Measurements from ENCODE around the gene F11. TPM values are rescaled to one million over a fixed set of nuclear protein-coding genes. Genes with fewer than 3 reads are reported as not detected.

Gene F11
- total RNA-seq, 1 experiment from 2014 or later = not detected

DNA sequence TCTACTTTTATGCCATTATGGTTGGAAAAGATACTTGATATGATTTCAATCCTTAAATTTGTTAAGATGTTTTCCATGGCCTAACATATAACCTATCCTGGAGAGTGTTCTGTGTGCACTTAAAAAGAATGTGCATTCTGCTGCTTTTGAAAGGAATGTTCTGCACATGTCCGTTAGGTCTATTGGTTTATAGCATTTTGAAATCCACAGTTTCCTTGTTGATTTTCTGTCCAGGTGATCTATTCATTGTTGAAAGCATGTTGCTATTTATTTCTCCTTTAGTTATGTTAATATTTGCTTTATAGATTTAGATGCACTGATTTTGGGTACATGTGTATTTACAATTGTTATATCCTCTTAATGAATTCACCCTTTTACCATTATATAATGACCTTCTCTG is 44.4 kb upstream of the F11 start:
- peaks cover 5% of the 10 kb centered on the region for H3K36me3 Mint-ChIP-seq (ENCODE audit: insufficient read depth, unreplicated experiment)
- peaks cover 24% of the 10 kb centered on the region for H3K9me3 Mint-ChIP-seq (ENCODE audit: unreplicated experiment)
- H3K27me3 Mint-ChIP-seq (ENCODE audit: insufficient read depth, unreplicated experiment) = peaks cover 12% of the 10 kb centered on the region
- no peak overlapping the region for H3K27ac Mint-ChIP-seq (ENCODE audit: unreplicated experiment)
- BruUV-seq (replicated peaks) = no TSS peak
- Histone ChIP-seq H3K9me3 (0 out of 2 replicates have a peak, but pooled peaks cover 3% of the 10 kb centered on the region), H3K4me3 (ENCODE audit: low read depth, low read length) (no peak overlapping the region), H3K36me3 (ENCODE audit: control insufficient read depth, insufficient read depth, low read length) (no peaks in the 10 kb centered on the region), H3K4me1 (no peaks in the 10 kb centered on the region), H3K27me3 (replicated peaks; ENCODE audit: control insufficient read depth, insufficient read depth, low read length) (no peaks in the 10 kb centered on the region)
- H3K4me3 Mint-ChIP-seq (ENCODE audit: unreplicated experiment) = no peak overlapping the region
- ChIA-PET POLR2A (no interaction called here), CTCF (no interaction called here)
- intact Hi-C loops (cut with micrococcal nuclease; ENCODE audit: unreplicated experiment) = no loop called here
- H3K4me1 Mint-ChIP-seq (ENCODE audit: low read depth, unreplicated experiment) = no peaks in the 10 kb centered on the region
- DNase-seq = no peak
- TF ChIP-seq, protein P1, sequence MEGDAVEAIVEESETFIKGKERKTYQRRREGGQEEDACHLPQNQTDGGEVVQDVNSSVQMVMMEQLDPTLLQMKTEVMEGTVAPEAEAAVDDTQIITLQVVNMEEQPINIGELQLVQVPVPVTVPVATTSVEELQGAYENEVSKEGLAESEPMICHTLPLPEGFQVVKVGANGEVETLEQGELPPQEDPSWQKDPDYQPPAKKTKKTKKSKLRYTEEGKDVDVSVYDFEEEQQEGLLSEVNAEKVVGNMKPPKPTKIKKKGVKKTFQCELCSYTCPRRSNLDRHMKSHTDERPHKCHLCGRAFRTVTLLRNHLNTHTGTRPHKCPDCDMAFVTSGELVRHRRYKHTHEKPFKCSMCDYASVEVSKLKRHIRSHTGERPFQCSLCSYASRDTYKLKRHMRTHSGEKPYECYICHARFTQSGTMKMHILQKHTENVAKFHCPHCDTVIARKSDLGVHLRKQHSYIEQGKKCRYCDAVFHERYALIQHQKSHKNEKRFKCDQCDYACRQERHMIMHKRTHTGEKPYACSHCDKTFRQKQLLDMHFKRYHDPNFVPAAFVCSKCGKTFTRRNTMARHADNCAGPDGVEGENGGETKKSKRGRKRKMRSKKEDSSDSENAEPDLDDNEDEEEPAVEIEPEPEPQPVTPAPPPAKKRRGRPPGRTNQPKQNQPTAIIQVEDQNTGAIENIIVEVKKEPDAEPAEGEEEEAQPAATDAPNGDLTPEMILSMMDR (IDR thresholded peaks at IDR 0.05; ENCODE audit: insufficient read depth in 1 of 2, low read depth in 1 of 2, low read length in 1 of 2, severe bottlenecking in 1 of 2, unreplicated experiment in 1 of 2) = no peak

DNA sequence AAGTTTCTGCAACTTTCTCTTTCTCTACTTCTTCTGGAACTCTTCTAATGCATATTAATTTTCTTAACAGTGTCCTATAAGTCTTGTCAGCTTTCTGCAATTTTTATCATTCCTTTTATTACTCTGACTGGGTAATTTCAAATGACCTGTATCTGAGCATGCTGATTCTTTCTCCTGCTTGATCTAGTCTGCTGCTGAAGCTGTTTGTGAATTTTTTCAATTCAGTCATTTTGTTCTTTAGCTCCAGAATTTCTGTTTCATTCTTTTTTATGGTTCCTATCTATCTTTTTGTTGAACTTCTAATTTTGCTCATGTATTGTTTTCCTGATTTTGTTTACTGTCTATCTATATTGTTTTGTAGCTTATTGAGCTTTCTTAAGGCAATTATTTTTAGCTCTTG is 40.1 kb upstream of the F11 start:
- Histone ChIP-seq H3K36me3 (ENCODE audit: control insufficient read depth, insufficient read depth, low read length) (no peaks in the 10 kb centered on the region), H3K27me3 (replicated peaks; ENCODE audit: control insufficient read depth, insufficient read depth, low read length) (no peaks in the 10 kb centered on the region), H3K4me3 (ENCODE audit: low read depth, low read length) (no peak overlapping the region), H3K4me1 (no peaks in the 10 kb centered on the region), H3K9me3 (0 out of 2 replicates have a peak, but pooled peaks cover 3% of the 10 kb centered on the region)
- H3K27me3 Mint-ChIP-seq (ENCODE audit: insufficient read depth, unreplicated experiment) = peaks cover 12% of the 10 kb centered on the region
- H3K36me3 Mint-ChIP-seq (ENCODE audit: insufficient read depth, unreplicated experiment) = peaks cover 5% of the 10 kb centered on the region
- ChIA-PET POLR2A (no interaction called here), CTCF (no interaction called here)
- intact Hi-C loops (cut with micrococcal nuclease; ENCODE audit: unreplicated experiment) = no loop called here
- no peaks in the 10 kb centered on the region for H3K4me1 Mint-ChIP-seq (ENCODE audit: low read depth, unreplicated experiment)
- H3K4me3 Mint-ChIP-seq (ENCODE audit: unreplicated experiment) = no peak overlapping the region
- BruUV-seq (replicated peaks) = no TSS peak
- peaks cover 24% of the 10 kb centered on the region for H3K9me3 Mint-ChIP-seq (ENCODE audit: unreplicated experiment)
- TF ChIP-seq, protein P1 (IDR thresholded peaks at IDR 0.05; ENCODE audit: insufficient read depth in 1 of 2, low read depth in 1 of 2, low read length in 1 of 2, severe bottlenecking in 1 of 2, unreplicated experiment in 1 of 2) = no peak
- no peak for DNase-seq
- no peak overlapping the region for H3K27ac Mint-ChIP-seq (ENCODE audit: unreplicated experiment)

DNA sequence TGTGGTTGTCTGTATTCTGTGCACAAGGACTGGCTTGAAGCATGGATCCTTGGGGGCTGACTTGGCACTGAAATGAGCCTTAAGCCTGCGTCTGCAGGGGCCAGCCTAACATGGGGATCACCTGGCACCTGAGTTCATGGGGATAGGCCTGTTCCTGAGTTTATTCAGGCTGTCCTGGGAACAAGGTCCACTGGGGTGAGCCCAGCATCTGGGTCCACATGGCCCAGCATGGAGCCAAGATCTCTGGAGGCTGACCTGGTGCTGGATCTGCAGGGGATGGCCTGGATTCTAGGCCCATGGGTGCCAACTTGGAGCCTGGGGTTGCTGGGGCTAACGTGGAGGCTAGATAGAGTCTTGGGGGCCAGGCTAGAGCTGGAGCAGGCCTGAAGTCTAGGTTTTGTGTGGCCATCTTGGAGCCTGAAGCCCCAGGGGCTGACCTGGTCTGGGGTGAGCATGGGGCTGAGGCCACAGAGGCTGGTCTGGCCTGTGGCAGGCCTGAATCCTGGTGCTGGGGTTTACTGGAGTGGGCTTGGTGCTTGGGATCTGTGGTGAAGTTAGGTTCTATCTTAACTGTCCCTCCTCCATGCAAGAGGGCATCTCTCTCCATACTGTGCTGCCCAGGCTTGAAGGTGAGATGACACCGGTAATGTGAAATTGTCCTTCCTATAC is 39.3 kb upstream of the F11 start:
- Histone ChIP-seq H3K4me1 (no peaks in the 10 kb centered on the region), H3K36me3 (ENCODE audit: control insufficient read depth, insufficient read depth, low read length) (no peaks in the 10 kb centered on the region), H3K9me3 (0 out of 2 replicates have a peak, but pooled peaks cover 3% of the 10 kb centered on the region), H3K27me3 (replicated peaks; ENCODE audit: control insufficient read depth, insufficient read depth, low read length) (no peaks in the 10 kb centered on the region), H3K4me3 (ENCODE audit: low read depth, low read length) (no peak overlapping the region)
- Mint-ChIP-seq H3K4me3 (ENCODE audit: unreplicated experiment) (no peak overlapping the region), H3K9me3 (ENCODE audit: unreplicated experiment) (peaks cover 24% of the 10 kb centered on the region), H3K36me3 (ENCODE audit: insufficient read depth, unreplicated experiment) (peaks cover 5% of the 10 kb centered on the region), H3K27ac (ENCODE audit: unreplicated experiment) (no peak overlapping the region), H3K4me1 (ENCODE audit: low read depth, unreplicated experiment) (no peaks in the 10 kb centered on the region), H3K27me3 (ENCODE audit: insufficient read depth, unreplicated experiment) (peaks cover 8% of the 10 kb centered on the region)
- intact Hi-C loops (cut with micrococcal nuclease; ENCODE audit: unreplicated experiment) = no loop called here
- BruUV-seq (replicated peaks) = no TSS peak
- TF ChIP-seq, protein P1 (IDR thresholded peaks at IDR 0.05; ENCODE audit: insufficient read depth in 1 of 2, low read depth in 1 of 2, low read length in 1 of 2, severe bottlenecking in 1 of 2, unreplicated experiment in 1 of 2) = no peak
- no peak for DNase-seq
- CTCF ChIA-PET = no interaction called here
- POLR2A ChIA-PET = no interaction called here

Measured in Caco-2 (cell line).